HG02588 (cell line): Measurements from ENCODE around the gene TBCD.
"Not testable (repeated sequence)": the region's sequence is repeated elsewhere in the genome, so short reads cannot be mapped to it uniquely, and the experiment has no call there.

Source experiments
- ATAC-seq: cut with Tn5 transposase; IDR thresholded peaks from one replicate; pipeline ENCODE4 v1.9.1; 2021; ENCODE audit warnings: mild to moderate bottlenecking, moderate library complexity; ENCODE audit not compliant: unreplicated experiment

The TBCD gene

GRCh38 chr17:82948081-82948511 is 196.2 kb downstream of the TBCD start:
- ATAC-seq, result no peak

GRCh38 chr17:82948957-82949356 is 197.1 kb downstream of the TBCD start:
- ATAC-seq, result no peak

- no peak for ATAC-seq
Observed at GRCh38 chr17:82949361-82949760, 197.5 kb downstream of the TBCD start.

GRCh38 chr17:82949984-82950383 is 198.1 kb downstream of the TBCD start:
- ATAC-seq, result no peak

GRCh38 chr17:82950525-82951102 is 198.7 kb downstream of the TBCD start:
- no peak for ATAC-seq

- no peak for ATAC-seq
Observed at GRCh38 chr17:82952019-82952418, 200.2 kb downstream of the TBCD start.

GRCh38 chr17:82955106-82955505 is 203.2 kb downstream of the TBCD start:
- not testable (repeated sequence) for ATAC-seq

GRCh38 chr17:82955627-82956026 is 203.8 kb downstream of the TBCD start:
- not testable (repeated sequence) for ATAC-seq

GRCh38 chr17:82956146-82956725 is 204.4 kb downstream of the TBCD start:
- no peak for ATAC-seq

GRCh38 chr17:82956726-82957468 is 205.0 kb downstream of the TBCD start:
- no peak for ATAC-seq

- ATAC-seq, result no peak
Observed at GRCh38 chr17:82957469-82957795, 205.6 kb downstream of the TBCD start.

GRCh38 chr17:82957961-82958561 is 206.2 kb downstream of the TBCD start:
- ATAC-seq, result no peak

GRCh38 chr17:82959242-82959930 is 207.5 kb downstream of the TBCD start:
- ATAC-seq, result no peak

- ATAC-seq, result no peak
Observed at GRCh38 chr17:82959990-82960418, 208.1 kb downstream of the TBCD start.

GRCh38 chr17:82960419-82961271 is 208.8 kb downstream of the TBCD start:
- no peak for ATAC-seq

GRCh38 chr17:82961366-82962162 is 209.7 kb downstream of the TBCD start:
- ATAC-seq, result no peak

GRCh38 chr17:82962163-82962720 is 210.4 kb downstream of the TBCD start:
- no peak for ATAC-seq

GRCh38 chr17:82963104-82963950 is 211.5 kb downstream of the TBCD start:
- no peak for ATAC-seq
